ENCODE measurements around the gene FAM161A. TPM values are rescaled to one million over a fixed set of nuclear protein-coding genes. Genes with fewer than 3 reads are reported as not detected.
"Not testable (repeated sequence)": the region's sequence is repeated elsewhere in the genome, so short reads cannot be mapped to it uniquely, and the experiment has no call there.

FAM161A gene
- total RNA-seq, 4 donors from 2014 or later = 0.76 to 2.7 (median 1.1) TPM

DNA sequence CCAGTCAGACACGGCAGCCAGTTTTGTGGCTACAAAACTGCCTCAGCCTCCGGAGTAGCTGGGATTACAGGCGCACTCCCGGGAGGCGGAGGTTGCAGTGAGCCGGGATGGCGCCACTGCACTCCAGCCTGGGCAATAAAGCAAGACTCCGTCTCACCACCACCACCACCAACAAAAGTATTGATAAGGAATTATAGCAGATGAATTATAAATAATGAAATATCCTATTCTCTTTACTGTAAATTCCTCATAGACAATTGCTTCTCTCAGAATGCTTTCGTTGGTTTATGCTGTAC is 1.4 kb upstream of the FAM161A start:
- Histone ChIP-seq H3K36me3 (no peaks in the 10 kb centered on the region), H3K4me3 (peak overlapping the region; percentile 72 to 90 (median 78)), H3K27me3 (no peaks in the 10 kb centered on the region), H3K27ac (peak overlapping the region; percentile 59 to 94 (median 88)), H3K4me1 (peaks cover 0 to 21% (median 6%) of the 10 kb centered on the region in 3 donors), H3K9me3 (no peaks in the 10 kb centered on the region)
- no peak for DNase-seq
- 31 to 56% methylated on average over 8 to 9 of the region's 9 CpGs for WGBS, 2 donors
- TF ChIP-seq, protein P1, sequence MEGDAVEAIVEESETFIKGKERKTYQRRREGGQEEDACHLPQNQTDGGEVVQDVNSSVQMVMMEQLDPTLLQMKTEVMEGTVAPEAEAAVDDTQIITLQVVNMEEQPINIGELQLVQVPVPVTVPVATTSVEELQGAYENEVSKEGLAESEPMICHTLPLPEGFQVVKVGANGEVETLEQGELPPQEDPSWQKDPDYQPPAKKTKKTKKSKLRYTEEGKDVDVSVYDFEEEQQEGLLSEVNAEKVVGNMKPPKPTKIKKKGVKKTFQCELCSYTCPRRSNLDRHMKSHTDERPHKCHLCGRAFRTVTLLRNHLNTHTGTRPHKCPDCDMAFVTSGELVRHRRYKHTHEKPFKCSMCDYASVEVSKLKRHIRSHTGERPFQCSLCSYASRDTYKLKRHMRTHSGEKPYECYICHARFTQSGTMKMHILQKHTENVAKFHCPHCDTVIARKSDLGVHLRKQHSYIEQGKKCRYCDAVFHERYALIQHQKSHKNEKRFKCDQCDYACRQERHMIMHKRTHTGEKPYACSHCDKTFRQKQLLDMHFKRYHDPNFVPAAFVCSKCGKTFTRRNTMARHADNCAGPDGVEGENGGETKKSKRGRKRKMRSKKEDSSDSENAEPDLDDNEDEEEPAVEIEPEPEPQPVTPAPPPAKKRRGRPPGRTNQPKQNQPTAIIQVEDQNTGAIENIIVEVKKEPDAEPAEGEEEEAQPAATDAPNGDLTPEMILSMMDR (IDR thresholded peaks at IDR 0.05) = no peak
- no peak for TF ChIP-seq POLR2A (IDR thresholded peaks at IDR 0.05)
- intact Hi-C loops (cut with DNase I) = no loop called here

DNA sequence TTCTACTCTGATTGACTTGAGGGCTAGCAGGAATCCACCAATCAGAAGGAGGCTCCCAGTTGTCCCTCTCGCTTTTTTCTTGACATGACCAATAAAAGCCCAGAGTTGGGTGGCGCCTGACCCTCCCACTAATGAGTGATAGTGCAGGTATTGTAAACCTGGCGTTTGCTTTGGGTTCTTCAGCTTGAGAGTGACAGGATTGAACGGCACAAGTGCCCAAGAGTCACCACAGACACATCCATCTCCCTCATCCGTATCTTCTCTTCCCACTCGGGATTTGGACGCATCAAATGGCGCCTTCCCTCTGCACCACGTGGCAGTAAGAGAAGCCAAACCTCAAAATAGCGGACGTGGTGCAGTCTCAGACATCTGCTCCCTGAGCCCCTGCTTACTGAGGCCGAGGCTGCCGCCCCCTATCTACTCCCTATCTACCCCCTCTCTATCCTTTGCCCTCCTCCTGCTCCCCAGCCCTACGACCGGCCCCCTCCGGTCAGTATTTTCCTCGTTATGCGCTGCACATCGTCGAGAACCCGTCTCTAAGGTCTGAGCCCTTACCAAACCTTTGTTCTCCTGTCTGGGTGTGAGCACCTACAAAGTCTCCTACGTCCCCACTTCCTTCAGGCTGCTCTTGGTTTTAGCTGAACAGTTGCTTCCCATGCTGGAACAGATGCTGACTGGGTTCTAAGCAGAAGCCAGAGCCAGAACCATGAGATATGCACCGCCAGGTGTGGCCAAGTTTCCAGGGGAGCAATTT is 881 bp upstream of the FAM161A start:
- 1 to 3% methylated on average over 23 of the region's 23 CpGs for WGBS, 2 donors

DNA sequence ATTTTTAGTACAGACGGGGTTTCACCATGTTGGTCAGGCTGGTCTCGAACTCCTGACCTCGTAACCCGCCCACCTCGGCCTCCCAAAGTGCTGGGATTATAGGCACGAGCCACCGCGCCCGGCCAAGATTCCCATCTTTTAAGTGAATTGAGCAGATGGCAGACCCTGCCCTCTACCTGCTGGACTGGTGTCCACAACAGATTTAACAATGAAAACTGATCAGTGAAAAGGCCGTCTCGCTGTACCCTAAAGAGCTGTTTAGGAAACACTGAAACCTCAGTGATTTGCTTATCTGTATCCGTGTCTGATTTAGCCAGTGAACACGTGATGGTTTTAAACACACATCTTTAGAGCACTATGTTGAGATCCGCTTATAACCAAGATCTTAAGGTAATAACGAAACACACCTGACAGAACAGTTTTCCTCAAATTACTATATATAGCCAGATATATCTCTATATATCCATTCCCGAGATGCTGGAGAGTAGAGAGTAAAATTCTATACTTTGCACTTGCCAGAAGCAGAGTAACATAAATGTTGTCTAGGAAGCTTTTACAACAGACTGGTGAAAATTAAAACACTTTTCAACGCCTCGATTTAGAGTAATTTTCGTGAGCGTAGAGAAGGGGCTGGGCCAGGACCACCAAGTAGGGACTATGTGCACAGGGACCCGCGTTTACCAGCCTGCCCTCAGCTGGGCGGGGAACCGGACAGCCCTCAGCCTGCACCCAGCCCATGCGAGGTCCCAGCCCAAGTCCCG is 594 bp downstream of the FAM161A start:
- peaks cover 0 to 21% (median 6%) of the 10 kb centered on the region in 3 donors for H3K4me1 ChIP-seq
- H3K36me3 ChIP-seq = no peaks in the 10 kb centered on the region
- intact Hi-C loops (cut with DNase I) = no loop called here
- peak overlapping the region; percentile 72 to 90 (median 78) for H3K4me3 ChIP-seq
- TF ChIP-seq POLR2A (IDR thresholded peaks at IDR 0.05) = no peak
- TF ChIP-seq, protein P1 (IDR thresholded peaks at IDR 0.05) = peak in 1 of 6 experiments; percentile 10
- no peaks in the 10 kb centered on the region for H3K9me3 ChIP-seq
- no peak for DNase-seq
- no peaks in the 10 kb centered on the region for H3K27me3 ChIP-seq
- peak overlapping the region; percentile 84 to 95 (median 93) for H3K27ac ChIP-seq
- WGBS, 2 donors = 10 to 13% methylated on average over 24 to 26 of the region's 26 CpGs

More for the DNA sequence above, 881 bp upstream of the FAM161A start:
- Histone ChIP-seq H3K27ac (peak overlapping the region; percentile 84 to 95 (median 93)), H3K36me3 (no peaks in the 10 kb centered on the region), H3K4me1 (peaks cover 0 to 21% (median 6%) of the 10 kb centered on the region in 3 donors), H3K9me3 (no peaks in the 10 kb centered on the region), H3K4me3 (peak overlapping the region; percentile 72 to 90 (median 78)), H3K27me3 (no peaks in the 10 kb centered on the region)
- intact Hi-C loops (cut with DNase I) = no loop called here
- peak; percentile 67 for DNase-seq
- TF ChIP-seq, protein P1 (IDR thresholded peaks at IDR 0.05) = peak in 2 of 6 experiments; percentile 22
- TF ChIP-seq POLR2A (IDR thresholded peaks at IDR 0.05) = no peak

DNA sequence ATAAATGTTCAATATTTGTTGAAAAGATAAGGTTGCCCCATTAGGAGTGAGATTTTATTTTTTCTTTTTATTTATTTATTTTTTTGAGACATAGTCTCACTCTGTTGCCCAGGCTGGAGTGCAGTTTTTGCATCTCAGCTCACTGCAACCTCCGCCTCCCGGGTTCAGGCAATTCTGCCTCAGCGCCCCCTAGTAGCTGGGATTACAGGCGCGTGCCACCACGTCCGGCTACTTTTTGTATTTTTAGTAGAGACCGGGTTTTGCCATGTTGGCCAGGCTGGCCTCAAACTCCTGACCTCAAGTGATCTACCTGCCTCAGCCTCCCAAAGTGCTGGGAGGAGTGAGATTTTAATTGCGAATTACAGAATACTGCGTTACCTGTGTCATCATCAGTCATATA is 2.6 kb downstream of the FAM161A start:
- intact Hi-C loops (cut with DNase I); DNase-seq; H3K9me3 ChIP-seq; H3K27me3 ChIP-seq; H3K27ac ChIP-seq; H3K36me3 ChIP-seq; H3K4me3 ChIP-seq: not testable (repeated sequence)
- WGBS, 2 donors = 97% methylated on average over 10 of the region's 10 CpGs
- peaks cover 0 to 21% (median 6%) of the 10 kb centered on the region in 3 donors for H3K4me1 ChIP-seq

DNA sequence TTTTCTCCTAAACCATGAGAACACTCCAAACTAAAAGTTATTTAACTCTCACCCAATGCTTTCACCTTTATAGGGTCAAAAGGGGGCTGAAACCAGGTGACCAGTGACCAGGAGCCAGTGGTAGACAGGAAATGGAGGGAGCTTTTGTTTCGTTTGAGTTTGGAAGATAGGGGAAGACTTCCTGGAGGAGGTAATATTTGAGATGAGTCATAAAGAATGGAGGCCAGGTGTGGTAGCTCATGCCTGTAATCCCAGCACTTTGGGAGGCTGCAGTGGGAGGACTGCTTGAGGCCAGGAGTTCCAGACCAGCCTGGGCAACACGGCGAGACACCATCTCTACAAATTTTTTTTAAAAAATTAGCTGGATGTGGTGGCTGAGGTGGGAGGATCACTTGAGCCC is 8.5 kb downstream of the FAM161A start:
- WGBS, 2 donors = 81 to 89% methylated on average over 3 of the region's 3 CpGs
- Histone ChIP-seq H3K4me3 (no peak overlapping the region), H3K36me3 (peaks cover 0 to 9% (median 0%) of the 10 kb centered on the region in 3 donors), H3K27ac (no peak overlapping the region), H3K27me3 (no peaks in the 10 kb centered on the region), H3K9me3 (no peaks in the 10 kb centered on the region), H3K4me1 (no peaks in the 10 kb centered on the region)
- TF ChIP-seq, protein P1 (IDR thresholded peaks at IDR 0.05) = no peak
- no peak for TF ChIP-seq POLR2A (IDR thresholded peaks at IDR 0.05)
- no peak for DNase-seq
- intact Hi-C loops (cut with DNase I) = no loop called here

All from esophagus squamous epithelium (tissue), 5 donors.